Upper lobe of left lung (tissue), 4 donors: ENCODE measurements around the gene SYNJ1.
"Not testable (repeated sequence)": the region's sequence is repeated elsewhere in the genome, so short reads cannot be mapped to it uniquely, and the experiment has no call there.

Source experiments
- CTCF ChIP-seq, 6 experiments: fragments of 450-650 bp in 4 of 6; fragments of 200-600 bp in 2 of 6; sonication (generic) in 2 of 6; IDR thresholded peaks; one replicate each; pipeline ENCODE4 v1.5.1; 2016 to 2019; ENCODE audit warnings: antibody characterized with exemption in 6 of 6
- POLR2A ChIP-seq, 4 donors: fragments of 450-650 bp; IDR thresholded peaks; one replicate each; pipeline ENCODE4 v1.5.1; 2016 to 2017; ENCODE audit warnings: antibody characterized with exemption in 4 of 4, mild to moderate bottlenecking in 2 of 4

GRCh38 chr21:32773048-32773344, 45.2 kb upstream of the SYNJ1 start:
- TF ChIP-seq POLR2A, CTCF (IDR thresholded peaks at IDR 0.05): not testable (repeated sequence)
